NB4 (cell line): ENCODE results near the gene CROCC.
"Not testable (repeated sequence)": the region's sequence is repeated elsewhere in the genome, so short reads cannot be mapped to it uniquely, and the experiment has no call there.

ENCODE experiments used
- DNase-seq: peaks from one replicate; pipeline ENCODE4 v3.0.0; 2010; ENCODE audit warnings: low read depth
- H3K4me3 ChIP-seq: one replicate; pipeline ENCODE4 v1.5.1; 2011; ENCODE audit warnings: mild to moderate bottlenecking, low read depth, low read length, moderate library complexity
- MYC ChIP-seq: IDR thresholded peaks from 2 replicates; pipeline ENCODE4 v1.6.1; 2011; ENCODE audit warnings: low read depth, low read length
- POLR2A ChIP-seq: IDR thresholded peaks from 2 replicates; pipeline ENCODE4 v1.6.1; 2011; ENCODE audit warnings: mild to moderate bottlenecking; ENCODE audit not compliant: insufficient read length; ENCODE audit errors: extremely low read depth
- TF ChIP-seq, protein P1 (sequence below): IDR thresholded peaks from 2 replicates; pipeline ENCODE4 v1.6.1; 2011; ENCODE audit warnings: low read depth, low read length
- TF ChIP-seq, protein P2 (sequence below): IDR thresholded peaks from one replicate; pipeline ENCODE4 v1.5.1; 2012; ENCODE audit warnings: low read depth, low read length

Gene CROCC

DNA sequence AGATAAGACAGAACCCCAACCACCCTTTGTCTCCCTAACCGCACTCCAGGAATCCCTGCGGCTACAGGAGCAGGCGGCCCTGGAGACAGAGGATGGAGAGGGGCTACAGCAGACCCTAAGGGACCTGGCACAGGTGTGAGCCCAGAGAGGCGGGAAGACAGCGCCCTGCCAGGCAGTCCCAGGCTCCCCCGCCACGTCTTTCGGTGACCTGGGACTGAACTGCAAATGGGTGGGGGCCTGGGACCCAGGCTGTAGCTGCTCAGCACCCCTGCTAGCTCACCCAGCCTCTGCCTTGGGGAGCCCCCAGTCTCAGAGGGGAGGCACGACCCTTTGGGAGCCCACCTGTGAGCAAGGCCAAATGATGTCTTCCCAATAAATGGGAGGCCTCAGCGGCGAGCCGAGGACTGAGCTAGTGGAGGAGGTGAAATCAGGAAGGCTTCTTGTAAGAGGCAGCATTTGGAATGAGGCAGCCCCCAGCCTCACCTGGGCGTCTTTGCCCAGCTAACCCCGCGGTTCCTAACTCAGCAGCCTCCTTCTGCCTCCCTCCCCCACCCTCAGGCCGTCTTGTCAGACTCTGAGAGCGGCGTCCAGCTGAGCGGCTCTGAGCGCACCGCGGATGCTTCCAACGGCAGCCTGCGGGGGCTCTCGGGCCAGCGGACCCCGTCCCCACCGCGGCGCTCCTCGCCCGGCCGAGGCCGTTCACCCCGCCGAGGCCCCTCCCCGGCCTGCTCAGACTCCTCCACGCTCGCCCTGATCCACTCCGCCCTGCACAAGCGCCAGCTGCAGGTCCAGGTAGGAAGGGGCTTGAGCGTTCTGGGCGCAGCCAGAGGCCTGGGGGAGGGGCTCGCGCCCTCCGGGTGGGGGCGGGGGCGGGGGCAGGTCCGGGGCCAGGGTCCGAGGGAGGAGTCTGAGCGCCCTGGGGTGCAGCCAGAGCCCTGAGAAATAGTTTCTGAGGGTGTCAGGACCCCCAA lies 16.9 kb downstream of the CROCC start:
- no peak for DNase-seq
- TF ChIP-seq POLR2A (no peak), MYC (no peak)
- TF ChIP-seq, protein P1, sequence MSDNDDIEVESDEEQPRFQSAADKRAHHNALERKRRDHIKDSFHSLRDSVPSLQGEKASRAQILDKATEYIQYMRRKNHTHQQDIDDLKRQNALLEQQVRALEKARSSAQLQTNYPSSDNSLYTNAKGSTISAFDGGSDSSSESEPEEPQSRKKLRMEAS: no peak
- TF ChIP-seq, protein P2, sequence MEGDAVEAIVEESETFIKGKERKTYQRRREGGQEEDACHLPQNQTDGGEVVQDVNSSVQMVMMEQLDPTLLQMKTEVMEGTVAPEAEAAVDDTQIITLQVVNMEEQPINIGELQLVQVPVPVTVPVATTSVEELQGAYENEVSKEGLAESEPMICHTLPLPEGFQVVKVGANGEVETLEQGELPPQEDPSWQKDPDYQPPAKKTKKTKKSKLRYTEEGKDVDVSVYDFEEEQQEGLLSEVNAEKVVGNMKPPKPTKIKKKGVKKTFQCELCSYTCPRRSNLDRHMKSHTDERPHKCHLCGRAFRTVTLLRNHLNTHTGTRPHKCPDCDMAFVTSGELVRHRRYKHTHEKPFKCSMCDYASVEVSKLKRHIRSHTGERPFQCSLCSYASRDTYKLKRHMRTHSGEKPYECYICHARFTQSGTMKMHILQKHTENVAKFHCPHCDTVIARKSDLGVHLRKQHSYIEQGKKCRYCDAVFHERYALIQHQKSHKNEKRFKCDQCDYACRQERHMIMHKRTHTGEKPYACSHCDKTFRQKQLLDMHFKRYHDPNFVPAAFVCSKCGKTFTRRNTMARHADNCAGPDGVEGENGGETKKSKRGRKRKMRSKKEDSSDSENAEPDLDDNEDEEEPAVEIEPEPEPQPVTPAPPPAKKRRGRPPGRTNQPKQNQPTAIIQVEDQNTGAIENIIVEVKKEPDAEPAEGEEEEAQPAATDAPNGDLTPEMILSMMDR: no peak
- no peak overlapping the region for H3K4me3 ChIP-seq

DNA sequence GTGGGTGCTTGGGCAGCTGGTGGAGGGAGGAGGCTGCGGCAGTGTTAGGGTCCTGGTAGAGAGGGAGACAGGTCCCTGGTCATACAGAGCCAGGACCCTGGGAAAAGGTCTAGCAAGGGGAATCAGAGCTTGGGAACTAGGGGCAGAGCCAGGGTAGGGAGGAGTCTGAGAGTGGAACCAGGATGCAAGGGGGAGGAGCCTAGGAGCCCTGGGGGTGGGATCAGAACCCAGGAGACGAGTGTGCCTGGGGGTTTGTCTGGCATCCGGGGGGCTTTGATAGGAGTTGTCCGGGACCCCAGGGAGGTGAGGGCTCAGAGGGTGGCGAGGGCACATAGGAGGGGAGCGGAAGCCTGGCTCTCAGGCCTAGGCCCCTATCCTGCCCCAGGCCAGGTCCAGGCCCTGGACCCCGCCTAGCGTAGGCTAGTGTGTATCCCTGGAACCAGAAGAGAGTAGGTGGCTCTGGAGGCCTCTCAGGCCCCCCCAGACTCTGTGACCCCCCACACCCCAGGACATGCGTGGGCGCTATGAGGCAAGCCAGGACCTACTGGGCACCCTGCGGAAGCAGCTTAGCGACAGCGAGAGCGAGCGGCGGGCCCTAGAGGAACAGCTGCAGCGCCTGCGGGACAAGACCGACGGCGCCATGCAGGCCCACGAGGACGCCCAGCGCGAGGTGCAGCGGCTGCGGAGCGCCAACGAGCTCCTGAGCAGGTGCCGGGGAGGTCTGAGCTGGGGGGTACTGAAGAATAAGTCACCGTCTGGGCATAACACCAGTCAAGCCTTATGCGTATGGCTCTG lies 17.9 kb downstream of the CROCC start:
- not testable (repeated sequence) for DNase-seq

DNA sequence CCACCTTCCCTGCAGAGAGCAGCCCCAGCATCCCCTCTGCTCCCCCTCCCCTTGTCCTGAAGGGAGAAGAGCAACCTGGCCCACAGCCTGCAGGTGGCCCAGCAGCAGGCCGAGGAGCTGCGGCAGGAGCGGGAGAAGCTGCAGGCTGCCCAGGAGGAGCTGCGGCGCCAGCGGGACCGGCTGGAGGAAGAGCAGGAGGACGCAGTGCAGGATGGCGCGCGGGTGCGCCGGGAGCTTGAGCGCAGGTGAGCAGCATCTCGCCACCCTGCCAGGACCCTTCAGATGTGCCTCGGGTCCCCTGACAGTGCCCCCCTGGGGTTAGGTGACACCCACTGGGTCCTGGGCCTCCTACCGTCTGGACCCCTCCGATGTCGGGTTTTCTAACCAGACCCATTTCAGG lies 22.3 kb downstream of the CROCC start:
- TF ChIP-seq, protein P1: no peak
- TF ChIP-seq MYC (no peak), POLR2A (no peak)
- TF ChIP-seq, protein P2: no peak
- no peak for DNase-seq
- H3K4me3 ChIP-seq: no peak overlapping the region

More for the DNA sequence above, 17.9 kb downstream of the CROCC start:
- H3K4me3 ChIP-seq: not testable (repeated sequence)

DNA sequence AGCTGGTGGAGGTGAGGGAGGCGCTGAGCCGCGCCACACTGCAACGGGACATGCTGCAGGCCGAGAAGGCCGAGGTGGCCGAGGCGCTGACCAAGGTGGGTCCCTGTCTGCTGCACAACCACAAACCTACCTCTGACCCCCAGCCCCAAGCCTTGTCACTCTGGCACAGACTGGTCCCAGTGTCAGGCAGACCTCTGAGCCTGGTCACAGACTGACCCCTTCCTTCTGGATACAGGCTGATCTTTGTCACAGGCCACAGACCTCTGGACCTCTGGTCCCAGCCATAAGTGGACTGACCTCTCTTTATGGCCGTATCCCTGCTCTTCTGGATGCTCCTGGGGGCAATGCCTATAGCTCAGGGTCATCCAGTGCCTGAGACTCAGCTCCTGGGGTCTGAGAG lies 23.8 kb downstream of the CROCC start:
- not testable (repeated sequence) for DNase-seq, H3K4me3 ChIP-seq

DNA sequence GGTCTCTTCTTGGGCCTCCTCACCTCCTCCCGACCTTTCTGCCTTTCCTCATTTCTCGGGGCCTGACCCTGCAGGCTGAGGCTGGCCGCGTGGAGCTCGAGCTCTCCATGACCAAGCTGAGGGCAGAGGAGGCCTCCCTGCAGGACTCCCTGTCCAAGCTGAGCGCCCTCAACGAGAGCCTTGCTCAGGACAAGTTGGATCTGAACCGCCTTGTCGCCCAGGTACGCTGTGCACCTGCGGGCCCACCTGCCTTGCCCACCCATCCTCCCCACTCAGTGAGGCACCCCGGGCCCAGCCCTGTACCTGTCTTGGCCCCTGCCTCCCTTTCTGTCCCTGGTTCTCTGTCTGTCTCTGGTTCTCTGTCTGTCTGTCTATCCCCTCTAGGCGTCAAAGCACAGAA lies 24.5 kb downstream of the CROCC start:
- not testable (repeated sequence) for DNase-seq, H3K4me3 ChIP-seq

- no peak for DNase-seq
- TF ChIP-seq, protein P2: no peak
- TF ChIP-seq MYC (no peak), POLR2A (no peak)
- TF ChIP-seq, protein P1: no peak
- no peak overlapping the region for H3K4me3 ChIP-seq
Measured at GRCh38 chr1:16946646-16947045, 24.9 kb downstream of the CROCC start.

DNA sequence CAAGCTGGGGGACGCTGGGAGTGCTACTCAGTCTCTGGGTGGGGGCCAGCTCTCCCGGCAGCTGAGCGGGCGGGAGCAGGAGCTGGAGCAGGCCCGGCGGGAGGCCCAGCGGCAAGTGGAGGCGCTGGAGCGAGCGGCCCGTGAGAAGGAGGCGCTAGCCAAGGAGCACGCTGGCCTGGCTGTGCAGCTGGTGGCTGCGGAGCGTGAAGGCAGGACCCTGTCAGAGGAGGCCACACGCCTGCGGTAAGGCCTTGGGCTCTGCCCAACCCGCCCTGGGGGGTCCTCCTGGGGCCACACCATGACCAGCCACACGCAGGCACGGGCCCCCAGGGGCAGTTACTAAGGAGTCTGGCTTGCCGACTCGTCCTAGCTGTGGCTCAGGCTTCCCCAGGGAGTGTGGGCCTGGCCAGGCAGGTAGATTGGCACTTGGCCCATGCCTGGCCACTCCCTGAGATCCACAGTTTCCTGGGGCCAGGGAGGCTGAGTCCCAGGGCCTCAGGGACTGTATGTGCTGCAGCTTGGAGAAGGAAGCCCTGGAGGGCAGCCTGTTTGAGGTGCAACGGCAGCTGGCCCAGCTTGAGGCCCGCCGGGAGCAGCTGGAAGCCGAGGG lies 26.7 kb downstream of the CROCC start:
- H3K4me3 ChIP-seq, DNase-seq: not testable (repeated sequence)

GRCh38 chr1:16949026-16949425 lies 27.3 kb downstream of the CROCC start:
- DNase-seq: not testable (repeated sequence)

GRCh38 chr1:16952376-16952775 lies 30.6 kb downstream of the CROCC start:
- not testable (repeated sequence) for DNase-seq, H3K4me3 ChIP-seq

More at GRCh38 chr1:16949026-16949425, 27.3 kb downstream of the CROCC start:
- not testable (repeated sequence) for H3K4me3 ChIP-seq
